Retinal pigment epithelial cell (primary cell): Measurements from ENCODE around the gene DIPK1C.

Source experiments
- DNase-seq: peaks from one replicate; pipeline ENCODE4 v3.0.0-alpha.2; 2010; ENCODE audit warnings: low read depth
- H3K4me3 ChIP-seq: 2 replicates; pipeline ENCODE4 v1.5.1; 2011; ENCODE audit warnings: mild to moderate bottlenecking, low read length, control low read depth, moderate library complexity
- TF ChIP-seq, protein P1 (sequence below): conservative IDR thresholded peaks from 2 replicates; pipeline ENCODE4 v1.5.1; 2011; ENCODE audit warnings: low read depth, low read length, control low read depth, inconsistent platforms

DIPK1C gene

DNA sequence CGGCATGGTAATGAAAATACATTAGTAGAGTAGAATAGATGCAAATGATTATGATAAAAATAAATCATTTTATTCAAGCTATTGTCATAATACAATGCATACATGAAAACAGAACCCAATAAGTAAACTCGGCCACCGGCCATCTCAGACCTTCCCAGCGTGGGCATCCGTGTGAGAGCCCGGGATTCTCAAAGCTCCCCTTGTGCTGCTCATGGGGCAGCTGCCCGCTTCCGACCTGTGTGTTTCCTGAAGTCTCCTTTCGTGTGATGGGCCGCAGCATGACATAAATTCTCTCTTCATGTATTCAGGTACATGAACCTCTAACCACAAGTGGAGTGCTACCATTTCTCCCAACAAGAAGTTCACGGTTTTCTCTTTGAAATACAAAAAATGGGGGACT, 25.6 kb upstream of the DIPK1C start:
- TF ChIP-seq, protein P1, sequence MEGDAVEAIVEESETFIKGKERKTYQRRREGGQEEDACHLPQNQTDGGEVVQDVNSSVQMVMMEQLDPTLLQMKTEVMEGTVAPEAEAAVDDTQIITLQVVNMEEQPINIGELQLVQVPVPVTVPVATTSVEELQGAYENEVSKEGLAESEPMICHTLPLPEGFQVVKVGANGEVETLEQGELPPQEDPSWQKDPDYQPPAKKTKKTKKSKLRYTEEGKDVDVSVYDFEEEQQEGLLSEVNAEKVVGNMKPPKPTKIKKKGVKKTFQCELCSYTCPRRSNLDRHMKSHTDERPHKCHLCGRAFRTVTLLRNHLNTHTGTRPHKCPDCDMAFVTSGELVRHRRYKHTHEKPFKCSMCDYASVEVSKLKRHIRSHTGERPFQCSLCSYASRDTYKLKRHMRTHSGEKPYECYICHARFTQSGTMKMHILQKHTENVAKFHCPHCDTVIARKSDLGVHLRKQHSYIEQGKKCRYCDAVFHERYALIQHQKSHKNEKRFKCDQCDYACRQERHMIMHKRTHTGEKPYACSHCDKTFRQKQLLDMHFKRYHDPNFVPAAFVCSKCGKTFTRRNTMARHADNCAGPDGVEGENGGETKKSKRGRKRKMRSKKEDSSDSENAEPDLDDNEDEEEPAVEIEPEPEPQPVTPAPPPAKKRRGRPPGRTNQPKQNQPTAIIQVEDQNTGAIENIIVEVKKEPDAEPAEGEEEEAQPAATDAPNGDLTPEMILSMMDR = no peak
- no peak for DNase-seq
- no peak overlapping the region for H3K4me3 ChIP-seq

DNA sequence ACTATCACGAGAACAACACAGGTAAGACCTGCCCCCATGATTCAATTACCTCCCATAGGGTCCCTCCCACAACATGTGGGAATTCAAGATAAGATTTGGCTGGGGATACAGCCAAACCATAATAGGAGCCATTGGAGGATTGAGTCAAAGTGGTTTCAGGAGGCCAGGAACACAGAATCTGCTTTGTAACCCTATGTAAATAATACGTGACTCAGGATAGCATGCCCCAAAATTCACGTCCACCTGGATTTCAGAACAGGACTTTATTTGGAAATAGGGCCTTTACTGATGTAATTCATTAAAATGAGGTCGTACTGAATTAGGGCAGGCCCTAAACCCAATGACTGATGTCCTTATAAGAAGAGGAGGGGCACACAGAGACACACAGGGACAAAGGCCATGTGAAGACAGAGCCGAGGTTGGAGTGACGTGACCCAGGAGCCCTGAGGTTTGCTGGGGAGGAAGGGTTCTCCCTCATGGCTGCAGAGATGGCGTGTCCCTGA, 23.1 kb upstream of the DIPK1C start:
- no peak for DNase-seq
- no peak overlapping the region for H3K4me3 ChIP-seq
- TF ChIP-seq, protein P1 = no peak

DNA sequence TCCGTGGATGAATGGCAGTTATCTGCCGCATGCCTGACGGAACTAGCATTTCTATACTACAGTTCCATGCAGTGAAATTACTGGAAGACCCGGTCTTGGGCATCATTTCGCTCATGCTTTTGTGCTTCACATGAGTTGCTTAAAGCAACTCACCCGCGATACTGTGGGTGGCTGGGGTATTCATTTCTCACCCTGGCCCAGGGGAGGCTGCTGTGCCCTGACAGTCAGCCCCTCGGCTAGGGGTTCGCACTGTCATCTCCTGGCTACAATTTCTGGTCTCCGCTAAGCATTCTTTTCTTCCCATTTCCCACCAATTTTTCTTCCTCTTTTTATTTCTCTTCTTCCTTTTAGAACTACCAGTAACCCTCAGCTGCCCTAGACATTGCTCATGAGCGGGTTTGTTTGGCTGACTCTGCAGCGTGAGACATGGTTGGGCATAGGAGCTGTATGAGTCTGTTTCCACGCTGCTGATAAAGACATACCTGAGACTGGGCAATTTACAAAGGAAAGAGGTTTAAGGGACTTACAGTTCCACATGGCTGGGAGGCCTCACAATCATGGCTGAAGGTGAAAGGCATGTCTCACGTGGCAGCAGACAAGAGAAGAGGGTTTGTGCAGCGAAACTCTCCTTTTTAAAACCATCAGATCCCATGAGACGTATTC, 22.5 kb upstream of the DIPK1C start:
- TF ChIP-seq, protein P1 = no peak
- no peak for DNase-seq
- no peak overlapping the region for H3K4me3 ChIP-seq

DNA sequence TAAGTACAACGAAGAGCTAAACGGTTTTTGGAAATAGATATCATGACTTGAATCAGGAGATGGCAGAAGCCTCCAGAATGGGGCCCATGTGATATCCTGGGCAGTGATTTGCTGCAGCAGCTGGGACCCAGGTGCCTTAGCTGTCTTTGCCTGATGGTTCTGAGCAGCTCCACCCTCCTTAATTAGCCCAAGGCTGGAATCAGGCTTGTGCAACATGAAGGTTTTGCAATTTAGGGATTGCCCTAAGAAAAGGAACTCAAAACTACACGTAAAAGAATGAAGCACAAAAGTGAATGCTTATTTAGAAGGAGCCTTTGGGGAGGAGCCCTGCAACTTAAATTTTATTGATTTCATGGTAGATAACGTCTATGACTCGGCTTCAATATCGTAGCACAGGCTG, 21.8 kb upstream of the DIPK1C start:
- TF ChIP-seq, protein P1 = no peak
- H3K4me3 ChIP-seq = no peak overlapping the region
- DNase-seq = no peak

DNA sequence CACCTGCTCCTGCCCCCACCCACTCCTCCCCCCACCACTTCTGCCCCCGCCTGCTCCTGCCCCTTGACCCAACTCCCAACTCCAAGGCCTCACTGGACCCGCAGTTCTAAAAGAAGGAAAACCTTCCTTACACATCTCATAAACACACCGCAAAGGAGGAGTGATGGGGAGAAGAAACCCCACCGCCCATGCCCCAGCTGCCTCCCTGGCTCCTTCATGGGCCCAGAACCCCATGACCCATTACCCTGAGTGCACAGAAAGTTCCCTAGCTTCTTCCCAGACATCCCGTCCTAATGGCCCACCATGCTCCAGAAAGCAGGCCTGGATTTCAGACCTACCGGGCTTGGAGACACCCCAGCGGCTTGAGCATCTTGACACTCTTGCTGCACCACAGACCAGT, 21.2 kb upstream of the DIPK1C start:
- no peak overlapping the region for H3K4me3 ChIP-seq
- no peak for DNase-seq
- TF ChIP-seq, protein P1 = no peak

DNA sequence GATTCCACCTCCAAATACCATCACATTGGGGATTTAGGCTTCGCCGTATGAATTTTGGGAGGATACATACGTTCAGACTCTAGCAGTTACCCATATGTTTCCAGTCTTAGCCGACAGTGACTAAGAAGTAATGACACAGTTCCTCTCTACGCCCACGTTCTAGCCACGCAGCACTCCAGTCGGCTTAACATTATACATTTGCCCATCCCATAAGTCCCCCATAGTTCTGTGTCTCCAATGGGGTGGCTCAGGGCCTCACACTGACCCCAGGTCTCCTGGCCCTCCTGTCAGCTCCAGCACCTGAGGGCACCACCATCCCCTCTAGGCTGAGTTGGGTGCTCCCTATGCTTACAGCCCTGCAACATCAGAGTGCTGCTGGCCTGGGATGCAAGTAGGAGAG, 20.7 kb upstream of the DIPK1C start:
- no peak for DNase-seq
- no peak overlapping the region for H3K4me3 ChIP-seq
- TF ChIP-seq, protein P1 = no peak

DNA sequence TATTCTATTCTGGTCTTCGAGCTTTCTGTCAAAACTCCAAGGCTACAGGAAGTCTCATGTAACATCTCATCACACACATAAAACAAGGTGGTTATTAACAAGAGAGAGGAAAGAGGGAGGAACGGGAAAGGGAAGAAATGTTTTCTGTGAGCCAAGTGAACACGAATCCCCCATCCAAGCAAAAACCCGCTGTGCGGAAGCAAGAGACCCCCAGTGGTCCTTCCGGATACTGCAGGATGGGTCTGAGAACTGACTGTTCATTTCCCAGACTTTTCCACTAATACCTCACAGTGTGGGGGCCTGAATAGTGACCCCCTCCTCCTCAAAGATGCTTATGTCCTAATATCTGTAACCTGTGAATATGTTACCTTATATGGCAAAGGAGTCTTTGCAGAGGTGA, 19.0 kb upstream of the DIPK1C start:
- TF ChIP-seq, protein P1 = peak; percentile 86
- no peak for DNase-seq
- no peak overlapping the region for H3K4me3 ChIP-seq
